Hepatocyte (in vitro differentiated cells): ENCODE measurements around the gene HK3.

Source experiments
- EZH2 ChIP-seq: fragments of 200-600 bp; sonication (generic); IDR thresholded peaks from 2 replicates; pipeline ENCODE4 v1.6.1; 2016; ENCODE audit warnings: antibody characterized with exemption, mild to moderate bottlenecking, borderline replicate concordance
- EZH2phosphoT487 ChIP-seq: fragments of 200-600 bp; sonication (generic); IDR thresholded peaks from one replicate; pipeline ENCODE4 v1.6.1; 2018; ENCODE audit warnings: antibody characterized with exemption, mild to moderate bottlenecking, low read depth, moderate library complexity; ENCODE audit not compliant: unreplicated experiment, severe bottlenecking
- TF ChIP-seq, protein P1 (sequence below): fragments of 200-600 bp; sonication (generic); IDR thresholded peaks from 2 replicates; pipeline ENCODE4 v1.5.1; 2016; ENCODE audit warnings: antibody characterized with exemption, mild to moderate bottlenecking; ENCODE audit not compliant: poor library complexity

- TF ChIP-seq, protein P1, sequence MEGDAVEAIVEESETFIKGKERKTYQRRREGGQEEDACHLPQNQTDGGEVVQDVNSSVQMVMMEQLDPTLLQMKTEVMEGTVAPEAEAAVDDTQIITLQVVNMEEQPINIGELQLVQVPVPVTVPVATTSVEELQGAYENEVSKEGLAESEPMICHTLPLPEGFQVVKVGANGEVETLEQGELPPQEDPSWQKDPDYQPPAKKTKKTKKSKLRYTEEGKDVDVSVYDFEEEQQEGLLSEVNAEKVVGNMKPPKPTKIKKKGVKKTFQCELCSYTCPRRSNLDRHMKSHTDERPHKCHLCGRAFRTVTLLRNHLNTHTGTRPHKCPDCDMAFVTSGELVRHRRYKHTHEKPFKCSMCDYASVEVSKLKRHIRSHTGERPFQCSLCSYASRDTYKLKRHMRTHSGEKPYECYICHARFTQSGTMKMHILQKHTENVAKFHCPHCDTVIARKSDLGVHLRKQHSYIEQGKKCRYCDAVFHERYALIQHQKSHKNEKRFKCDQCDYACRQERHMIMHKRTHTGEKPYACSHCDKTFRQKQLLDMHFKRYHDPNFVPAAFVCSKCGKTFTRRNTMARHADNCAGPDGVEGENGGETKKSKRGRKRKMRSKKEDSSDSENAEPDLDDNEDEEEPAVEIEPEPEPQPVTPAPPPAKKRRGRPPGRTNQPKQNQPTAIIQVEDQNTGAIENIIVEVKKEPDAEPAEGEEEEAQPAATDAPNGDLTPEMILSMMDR = no peak
- no peak for TF ChIP-seq EZH2
- no peak for TF ChIP-seq EZH2phosphoT487
These were observed 53.8 kb downstream of the HK3 start for GRCh38 chr5:176845392-176845713.
